ENCODE measurements around the gene CCDC40. TPM values are rescaled to one million over a fixed set of nuclear protein-coding genes. Genes with fewer than 3 reads are reported as not detected.

The CCDC40 gene
- total RNA-seq, 1 experiment from 2014 or later = 16.3 TPM

- TF ChIP-seq, protein P1, sequence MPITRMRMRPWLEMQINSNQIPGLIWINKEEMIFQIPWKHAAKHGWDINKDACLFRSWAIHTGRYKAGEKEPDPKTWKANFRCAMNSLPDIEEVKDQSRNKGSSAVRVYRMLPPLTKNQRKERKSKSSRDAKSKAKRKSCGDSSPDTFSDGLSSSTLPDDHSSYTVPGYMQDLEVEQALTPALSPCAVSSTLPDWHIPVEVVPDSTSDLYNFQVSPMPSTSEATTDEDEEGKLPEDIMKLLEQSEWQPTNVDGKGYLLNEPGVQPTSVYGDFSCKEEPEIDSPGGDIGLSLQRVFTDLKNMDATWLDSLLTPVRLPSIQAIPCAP (CRISPR knock-in tag; IDR thresholded peaks at IDR 0.05) = no peak
- no peak for TF ChIP-seq NFE2L1 (CRISPR knock-in tag; IDR thresholded peaks at IDR 0.05)
- no peak for TF ChIP-seq ZNF671 (CRISPR knock-in tag; IDR thresholded peaks at IDR 0.05)
- TF ChIP-seq ZNF396 (CRISPR knock-in tag; IDR thresholded peaks at IDR 0.05; ENCODE audit: borderline replicate concordance) = no peak
- no peak for TF ChIP-seq RELA (CRISPR knock-in tag; IDR thresholded peaks at IDR 0.05; ENCODE audit: borderline replicate concordance)
- TF ChIP-seq ESRRA (CRISPR knock-in tag; IDR thresholded peaks at IDR 0.05; ENCODE audit: borderline replicate concordance) = no peak
- no peak for TF ChIP-seq KAT7 (CRISPR knock-in tag; IDR thresholded peaks at IDR 0.05; ENCODE audit: borderline replicate concordance)
- no peak for TF ChIP-seq ERG (CRISPR knock-in tag; IDR thresholded peaks at IDR 0.05)
- no peak for TF ChIP-seq EMX1 (CRISPR knock-in tag; IDR thresholded peaks at IDR 0.05)
- TF ChIP-seq MYBL2 (CRISPR knock-in tag; IDR thresholded peaks at IDR 0.05) = no peak
- no peak for TF ChIP-seq HMGXB4 (CRISPR knock-in tag; IDR thresholded peaks at IDR 0.05)
- TF ChIP-seq NR2C2 (CRISPR knock-in tag; IDR thresholded peaks at IDR 0.05) = no peak
- TF ChIP-seq PRRX2 (CRISPR knock-in tag; IDR thresholded peaks at IDR 0.05) = no peak
These were observed 56.5 kb downstream of the CCDC40 start (continued) for GRCh38 chr17:80092959-80093358.

GRCh38 chr17:80095038-80095843 is 58.8 kb downstream of the CCDC40 start:
- POLR2A ChIA-PET = no interaction called here
- H3K27me3 Mint-ChIP-seq (ENCODE audit: low read depth) = peaks cover 8% of the 10 kb centered on the region
- TF ChIP-seq TP53 (CRISPR knock-in tag; IDR thresholded peaks at IDR 0.05) = no peak
- no peak for TF ChIP-seq ZNF671 (CRISPR knock-in tag; IDR thresholded peaks at IDR 0.05)
- TF ChIP-seq FOXP1 (CRISPR knock-in tag; IDR thresholded peaks at IDR 0.05; ENCODE audit: borderline replicate concordance) = no peak
- TF ChIP-seq, protein P2, sequence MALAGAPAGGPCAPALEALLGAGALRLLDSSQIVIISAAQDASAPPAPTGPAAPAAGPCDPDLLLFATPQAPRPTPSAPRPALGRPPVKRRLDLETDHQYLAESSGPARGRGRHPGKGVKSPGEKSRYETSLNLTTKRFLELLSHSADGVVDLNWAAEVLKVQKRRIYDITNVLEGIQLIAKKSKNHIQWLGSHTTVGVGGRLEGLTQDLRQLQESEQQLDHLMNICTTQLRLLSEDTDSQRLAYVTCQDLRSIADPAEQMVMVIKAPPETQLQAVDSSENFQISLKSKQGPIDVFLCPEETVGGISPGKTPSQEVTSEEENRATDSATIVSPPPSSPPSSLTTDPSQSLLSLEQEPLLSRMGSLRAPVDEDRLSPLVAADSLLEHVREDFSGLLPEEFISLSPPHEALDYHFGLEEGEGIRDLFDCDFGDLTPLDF (CRISPR knock-in tag; IDR thresholded peaks at IDR 0.05) = no peak
- TF ChIP-seq USF1 (CRISPR knock-in tag; IDR thresholded peaks at IDR 0.05) = no peak
- no peak for TF ChIP-seq ZNF121 (CRISPR knock-in tag; IDR thresholded peaks at IDR 0.05)
- TF ChIP-seq FOXJ3 (CRISPR knock-in tag; IDR thresholded peaks at IDR 0.05; ENCODE audit: borderline replicate concordance) = no peak
- TF ChIP-seq RELA (CRISPR knock-in tag; IDR thresholded peaks at IDR 0.05; ENCODE audit: borderline replicate concordance) = no peak
- TF ChIP-seq ATF1 (CRISPR knock-in tag; IDR thresholded peaks at IDR 0.05) = no peak
- TF ChIP-seq SMAD4 (CRISPR knock-in tag; IDR thresholded peaks at IDR 0.05) = no peak
- TF ChIP-seq, protein P3, sequence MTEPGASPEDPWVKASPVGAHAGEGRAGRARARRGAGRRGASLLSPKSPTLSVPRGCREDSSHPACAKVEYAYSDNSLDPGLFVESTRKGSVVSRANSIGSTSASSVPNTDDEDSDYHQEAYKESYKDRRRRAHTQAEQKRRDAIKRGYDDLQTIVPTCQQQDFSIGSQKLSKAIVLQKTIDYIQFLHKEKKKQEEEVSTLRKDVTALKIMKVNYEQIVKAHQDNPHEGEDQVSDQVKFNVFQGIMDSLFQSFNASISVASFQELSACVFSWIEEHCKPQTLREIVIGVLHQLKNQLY (CRISPR knock-in tag; IDR thresholded peaks at IDR 0.05) = no peak
- TF ChIP-seq, protein P4, sequence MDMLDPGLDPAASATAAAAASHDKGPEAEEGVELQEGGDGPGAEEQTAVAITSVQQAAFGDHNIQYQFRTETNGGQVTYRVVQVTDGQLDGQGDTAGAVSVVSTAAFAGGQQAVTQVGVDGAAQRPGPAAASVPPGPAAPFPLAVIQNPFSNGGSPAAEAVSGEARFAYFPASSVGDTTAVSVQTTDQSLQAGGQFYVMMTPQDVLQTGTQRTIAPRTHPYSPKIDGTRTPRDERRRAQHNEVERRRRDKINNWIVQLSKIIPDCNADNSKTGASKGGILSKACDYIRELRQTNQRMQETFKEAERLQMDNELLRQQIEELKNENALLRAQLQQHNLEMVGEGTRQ (CRISPR knock-in tag; IDR thresholded peaks at IDR 0.05) = no peak
- TF ChIP-seq AR (CRISPR knock-in tag; IDR thresholded peaks at IDR 0.05) = no peak
- no peak for TF ChIP-seq FOXK1 (CRISPR knock-in tag; IDR thresholded peaks at IDR 0.05)
- no peak for TF ChIP-seq ZNF317 (CRISPR knock-in tag; IDR thresholded peaks at IDR 0.05; ENCODE audit: borderline replicate concordance, low read depth)

More at GRCh38 chr17:80095038-80095843, 58.8 kb downstream of the CCDC40 start:
- DNase-seq (ENCODE audit: low spot score) (no peak), ATAC-seq (no peak)
- no peaks in the 10 kb centered on the region for H3K36me3 Mint-ChIP-seq
- no peak overlapping the region for H3K4me3 Mint-ChIP-seq
- H3K4me1 Mint-ChIP-seq = no peaks in the 10 kb centered on the region
- no peaks in the 10 kb centered on the region for H3K9me3 Mint-ChIP-seq
- CTCF ChIA-PET = interaction anchor here (0.6 to 1.4 kb wide), 3 partner anchors 12 to 376 kb away, joined by 3 to 7 read pairs (median 4); no protein-coding TSS in a partner anchor
- H3K27ac Mint-ChIP-seq = no peak overlapping the region

All from WTC11 (cell line).